GM12891 (cell line): ENCODE results near the gene SLC34A1.

Experiments
- PAX5 ChIP-seq: IDR thresholded peaks from 2 replicates; pipeline ENCODE4 v1.6.1; 2011; ENCODE audit warnings: low read length, moderate library complexity, mild to moderate bottlenecking; ENCODE audit not compliant: insufficient read depth, severe bottlenecking
- POLR2A ChIP-seq: IDR thresholded peaks from 2 replicates; pipeline ENCODE4 v1.6.1; 2011; ENCODE audit warnings: low read depth, low read length, control low read depth
- POLR2AphosphoS5 ChIP-seq: IDR thresholded peaks from 2 replicates; pipeline ENCODE4 v1.6.1; 2011; ENCODE audit warnings: low read depth, low read length, control low read depth
- POU2F2 ChIP-seq: IDR thresholded peaks from 2 replicates; pipeline ENCODE4 v1.6.1; 2011; ENCODE audit warnings: low read depth, mild to moderate bottlenecking, control low read depth, low read length, moderate library complexity
- TAF1 ChIP-seq: IDR thresholded peaks from 2 replicates; pipeline ENCODE4 v1.6.1; 2011; ENCODE audit warnings: low read depth, low read length, control low read depth

DNA sequence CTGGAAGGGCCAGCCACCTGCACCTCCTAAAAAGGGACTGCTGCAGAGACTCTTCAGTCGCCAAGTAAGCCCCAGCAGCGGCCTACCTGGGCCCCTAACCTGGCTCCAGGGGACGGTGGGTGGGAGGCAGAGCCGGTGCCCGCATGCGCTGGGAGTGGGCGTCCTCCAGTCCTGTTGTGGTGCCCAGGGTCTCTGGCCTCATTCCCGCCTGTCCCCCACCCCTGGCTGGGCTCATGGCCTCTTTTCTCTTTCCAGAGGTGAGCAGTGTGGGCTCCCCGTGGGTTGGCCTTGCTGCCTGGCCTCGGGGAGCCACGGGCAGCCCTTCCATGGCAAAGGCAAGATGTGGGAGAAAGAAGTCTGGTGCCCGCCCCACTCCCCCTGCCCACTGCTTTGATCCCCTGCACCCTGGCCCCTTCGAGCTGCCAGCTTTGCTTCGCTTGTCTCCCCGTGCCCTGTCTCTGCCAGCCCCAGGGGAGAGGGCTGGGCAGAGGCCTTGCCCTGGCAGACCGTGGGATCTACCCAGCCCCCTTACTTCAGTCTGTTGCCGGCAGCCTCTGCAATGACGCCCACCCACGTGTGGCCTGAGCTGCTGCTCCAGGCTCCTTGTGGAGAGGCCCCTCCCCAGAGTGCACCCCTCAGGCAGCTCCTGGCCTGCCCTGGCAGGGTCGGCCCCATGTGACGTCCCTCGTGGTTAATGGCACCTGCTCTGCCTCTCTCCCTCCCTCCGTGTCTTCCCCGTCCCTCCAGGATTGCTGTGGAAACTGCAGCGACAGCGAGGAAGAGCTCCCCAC lies 57.0 kb downstream of the SLC34A1 start:
- peak; percentile 13; the same call in 1 of the 2 replicates for TF ChIP-seq POLR2A
- no peak for TF ChIP-seq TAF1
- no peak for TF ChIP-seq POU2F2
- no peak for TF ChIP-seq POLR2AphosphoS5
- TF ChIP-seq PAX5: no peak
